H1 (cell line): ENCODE results near the gene G6PC1. TPM values are rescaled to one million over a fixed set of nuclear protein-coding genes. Genes with fewer than 3 reads are reported as not detected.

ENCODE experiments used
- JUN ChIP-seq: IDR thresholded peaks from 2 replicates; pipeline ENCODE4 v1.6.1; 2011; ENCODE audit warnings: low read depth, mild to moderate bottlenecking, improper control_type of control experiment, low read length
- KDM5A ChIP-seq: fragments of 200-600 bp; IDR thresholded peaks from 2 replicates; pipeline ENCODE4 v1.7.1; 2012; ENCODE audit warnings: mild to moderate bottlenecking, low read length, inconsistent platforms, mixed read lengths
- MAFK ChIP-seq: IDR thresholded peaks from 2 replicates; pipeline ENCODE4 v1.6.1; 2012; ENCODE audit warnings: low read depth, mild to moderate bottlenecking, improper control_type of control experiment, low read length
- NRF1 ChIP-seq: IDR thresholded peaks from 2 replicates; pipeline ENCODE4 v1.6.1; 2011; ENCODE audit warnings: mild to moderate bottlenecking, low read depth, low read length, improper control_type of control experiment
- polyA plus RNA-seq, 7 experiments: library from polyadenylated mRNA; depleted of rRNA in 3 of 7; stranded (reverse) in 5 of 7; unstranded in 2 of 7; fragments of >200 nt in 5 of 7; fragments of 200-250 nt in 2 of 7; gene quantifications; 1 replicate in 5 of 7; 2 replicates in 1 of 7; 4 replicates in 1 of 7; pipeline versions ENCODE4 v1.2.1 to v1.2.3, GENCODE V29; 2011 to 2013; ENCODE audit warnings: missing spikeins in 2 of 7, mixed read lengths in 2 of 7
- total RNA-seq: library from RNA; stranded (reverse); fragmentation: NEBNext Ultra II Directional; extraction: Animal tissue kit (Norgen Biotek cat#: 25700); gene quantifications from 2 replicates; pipeline ENCODE4 v1.2.1, GENCODE V29; 2021

G6PC1 gene
- total and polyA plus RNA-seq, 2 of the 8 experiments (the other 6 are each of a cell fraction or from before 2014, with no cell fraction given): 0.02 TPM; not detected in 1

DNA sequence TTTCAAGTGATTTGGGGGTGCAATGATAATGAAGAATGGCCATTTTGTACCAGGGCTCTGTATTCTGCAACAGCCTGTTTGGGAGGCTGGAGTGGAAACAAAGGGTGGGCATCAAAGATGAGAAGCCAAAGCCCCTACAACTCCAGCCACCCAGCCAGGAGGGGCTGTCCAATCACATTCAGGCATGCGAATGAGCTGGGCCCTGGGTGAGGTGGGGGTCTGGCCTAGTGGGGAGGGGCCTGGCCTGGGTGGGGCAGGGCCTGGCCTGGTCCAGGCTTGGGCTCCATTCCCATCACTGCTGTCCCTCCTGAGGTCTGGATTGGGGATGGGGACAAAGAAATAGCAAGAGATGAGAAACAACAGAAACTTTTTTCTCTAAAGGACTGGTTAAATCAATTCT lies 43.2 kb upstream of the G6PC1 start (continued):
- TF ChIP-seq MAFK: no peak
- TF ChIP-seq JUN: no peak
- no peak for TF ChIP-seq KDM5A
- TF ChIP-seq NRF1: no peak
